GM23248 (cell line): ENCODE data around the gene THOC7. TPM values are rescaled to one million over a fixed set of nuclear protein-coding genes. Genes with fewer than 3 reads are reported as not detected.

Source experiments
- DNase-seq: peaks from one replicate; pipeline ENCODE4 v3.0.0-alpha.2; 2015
- H2AFZ ChIP-seq: fragments of 200-600 bp; sonication (generic); 2 replicates; pipeline ENCODE4 v1.6.1; 2016; ENCODE audit warnings: antibody characterized with exemption
- H3F3A ChIP-seq: fragments of 200-600 bp; sonication (generic); 2 replicates; pipeline ENCODE4 v1.6.1; 2016; ENCODE audit warnings: mild to moderate bottlenecking, antibody characterized with exemption, mixed run types; ENCODE audit not compliant: insufficient read depth
- H3K27ac ChIP-seq: fragments of 200-600 bp; sonication (generic); 2 replicates; pipeline ENCODE4 v1.5.1; 2016; ENCODE audit warnings: mild to moderate bottlenecking
- H3K27me3 ChIP-seq: fragments of 200-600 bp; sonication (generic); replicated peaks from 2 replicates; pipeline ENCODE4 v1.6.1; 2016; ENCODE audit warnings: mild to moderate bottlenecking; ENCODE audit not compliant: insufficient read depth
- H3K36me3 ChIP-seq: fragments of 200-600 bp; sonication (generic); 2 replicates; pipeline ENCODE4 v1.6.1; 2016; ENCODE audit warnings: low read depth, mild to moderate bottlenecking
- H3K4me1 ChIP-seq: fragments of 200-600 bp; sonication (generic); 2 replicates; pipeline ENCODE4 v1.6.1; 2016; ENCODE audit warnings: mild to moderate bottlenecking; ENCODE audit not compliant: insufficient read depth
- H3K4me2 ChIP-seq: fragments of 200-600 bp; sonication (generic); one replicate; pipeline ENCODE4 v1.6.1; 2016; ENCODE audit warnings: mild to moderate bottlenecking; ENCODE audit not compliant: unreplicated experiment
- H3K4me3 ChIP-seq: fragments of 200-600 bp; sonication (generic); 2 replicates; pipeline ENCODE4 v1.5.1; 2016; ENCODE audit warnings: mild to moderate bottlenecking
- H3K79me2 ChIP-seq: fragments of 200-600 bp; sonication (generic); 2 replicates; pipeline ENCODE4 v1.6.1; 2016; ENCODE audit warnings: mild to moderate bottlenecking; ENCODE audit not compliant: insufficient read depth
- H3K9ac ChIP-seq: fragments of 200-600 bp; sonication (generic); 2 replicates; pipeline ENCODE4 v1.6.1; 2016; ENCODE audit warnings: mild to moderate bottlenecking
- H3K9me2 ChIP-seq: fragments of 200-600 bp; sonication (generic); 2 replicates; pipeline ENCODE4 v1.6.1; 2016; ENCODE audit warnings: mixed run types, mild to moderate bottlenecking, moderate library complexity; ENCODE audit not compliant: insufficient read depth
- H3K9me3 ChIP-seq: fragments of 200-600 bp; sonication (generic); one replicate; pipeline ENCODE4 v1.6.1; 2017; ENCODE audit warnings: low read depth
- H4K20me1 ChIP-seq: fragments of 200-600 bp; sonication (generic); 2 replicates; pipeline ENCODE4 v1.6.0; 2016; ENCODE audit not compliant: insufficient read depth
- EZH2 ChIP-seq: fragments of 200-600 bp; sonication (generic); IDR thresholded peaks from 2 replicates; pipeline ENCODE4 v1.6.1; 2018; ENCODE audit warnings: antibody characterized with exemption, mild to moderate bottlenecking; ENCODE audit not compliant: insufficient read depth, poor library complexity, severe bottlenecking
- EZH2phosphoT487 ChIP-seq: fragments of 200-600 bp; sonication (generic); IDR thresholded peaks from 2 replicates; pipeline ENCODE4 v1.6.1; 2018; ENCODE audit warnings: antibody characterized with exemption, moderate library complexity, mild to moderate bottlenecking, low read depth; ENCODE audit not compliant: insufficient read depth
- WGBS, 2 experiments: methylation state at CpG; one replicate each; pipeline ENCODE4 v1.1.6; 2015 to 2017; ENCODE audit warnings: low lambda C conversion rate in 2 of 2, low coverage in 1 of 2; ENCODE audit errors: missing lambda C conversion rate in 2 of 2; 5-methylcytosine and 5-hydroxymethylcytosine counted together
- in situ Hi-C: fragments of 300-500 bp; cut with MboI; formaldehyde crosslinking; loops from 2 replicates; pipeline ENCODE4 v1.15.0; 2020
- polyA plus RNA-seq: library from polyadenylated mRNA; unstranded; fragments of >200 nt; fragmentation: Nextera tagmentation; extraction: Ambion mirVana; gene quantifications from 2 replicates; pipeline ENCODE4 v1.2.1, GENCODE V29; 2016
- total RNA-seq: library from RNA; depleted of rRNA; stranded (reverse); fragments of >200 nt; shearing (Covaris generic); gene quantifications from 2 replicates; pipeline ENCODE4 v1.2.3, GENCODE V29; 2014

THOC7 gene
- total and polyA plus RNA-seq, 2 experiments from 2014 or later, result 54.8 to 103 TPM

DNA sequence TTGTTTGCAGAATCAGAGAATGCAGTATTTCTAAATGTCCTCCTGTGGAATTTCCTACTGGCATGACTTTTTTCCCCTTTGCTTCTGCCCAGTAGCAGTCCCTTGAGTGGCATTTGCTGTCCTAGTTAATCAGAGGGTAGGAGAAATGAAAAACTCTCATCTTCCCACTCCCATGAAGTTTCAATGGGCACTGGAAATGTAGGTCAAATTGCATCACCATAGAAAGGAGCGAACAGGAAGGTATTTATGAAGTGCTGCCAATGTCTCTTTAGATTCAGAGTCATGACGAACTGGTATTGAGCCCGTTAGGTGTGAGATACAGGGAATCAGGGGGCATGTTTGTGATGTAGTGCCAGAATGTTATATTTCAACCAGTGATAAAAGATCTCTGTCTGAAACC, 23.3 kb upstream of the THOC7 start:
- no peak overlapping the region for H3K9ac ChIP-seq
- H2AFZ ChIP-seq, result no peak overlapping the region
- TF ChIP-seq EZH2phosphoT487 (no peak), EZH2 (no peak)
- WGBS, 2 experiments, result 78 to 80% methylated on average over 3 of the region's 3 CpGs
- no peak overlapping the region for H3K27ac ChIP-seq
- H3K4me3 ChIP-seq, result no peak overlapping the region
- no peaks in the 10 kb centered on the region for H3K9me2 ChIP-seq
- peaks cover 7% of the 10 kb centered on the region for H4K20me1 ChIP-seq
- H3K27me3 ChIP-seq, result no peaks in the 10 kb centered on the region
- no peak for DNase-seq
- peaks cover 95% of the 10 kb centered on the region for H3K79me2 ChIP-seq
- no peak overlapping the region for H3K4me2 ChIP-seq
- in situ Hi-C loops, result no loop called here
- H3K4me1 ChIP-seq, result 0 out of 2 replicates have a peak, but pooled peaks cover 5% of the 10 kb centered on the region
- H3F3A ChIP-seq, result no peaks in the 10 kb centered on the region
- H3K36me3 ChIP-seq, result no peaks in the 10 kb centered on the region
- no peaks in the 10 kb centered on the region for H3K9me3 ChIP-seq

DNA sequence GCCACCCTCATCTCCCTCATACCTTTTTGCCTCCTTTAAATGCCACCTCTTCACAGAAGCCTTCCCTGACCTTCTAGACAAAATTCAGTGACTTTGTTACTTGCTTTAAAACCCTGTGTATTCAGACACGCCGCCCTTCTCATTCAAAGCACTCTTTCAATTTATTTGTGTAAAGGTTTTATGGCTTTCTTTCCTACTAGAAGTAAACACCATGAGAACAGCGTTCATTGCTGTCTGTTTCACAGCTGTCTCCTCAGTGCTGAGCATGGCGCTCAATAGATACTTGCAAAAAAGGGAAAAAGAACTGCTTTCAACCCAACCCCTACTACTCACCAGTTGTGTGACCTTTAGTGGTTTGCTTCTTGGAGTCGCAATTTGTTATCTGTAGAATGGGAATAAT, 17.0 kb upstream of the THOC7 start:
- 76 to 78% methylated on average over 5 of the region's 5 CpGs for WGBS, 2 experiments
- in situ Hi-C loops, result no loop called here

DNA sequence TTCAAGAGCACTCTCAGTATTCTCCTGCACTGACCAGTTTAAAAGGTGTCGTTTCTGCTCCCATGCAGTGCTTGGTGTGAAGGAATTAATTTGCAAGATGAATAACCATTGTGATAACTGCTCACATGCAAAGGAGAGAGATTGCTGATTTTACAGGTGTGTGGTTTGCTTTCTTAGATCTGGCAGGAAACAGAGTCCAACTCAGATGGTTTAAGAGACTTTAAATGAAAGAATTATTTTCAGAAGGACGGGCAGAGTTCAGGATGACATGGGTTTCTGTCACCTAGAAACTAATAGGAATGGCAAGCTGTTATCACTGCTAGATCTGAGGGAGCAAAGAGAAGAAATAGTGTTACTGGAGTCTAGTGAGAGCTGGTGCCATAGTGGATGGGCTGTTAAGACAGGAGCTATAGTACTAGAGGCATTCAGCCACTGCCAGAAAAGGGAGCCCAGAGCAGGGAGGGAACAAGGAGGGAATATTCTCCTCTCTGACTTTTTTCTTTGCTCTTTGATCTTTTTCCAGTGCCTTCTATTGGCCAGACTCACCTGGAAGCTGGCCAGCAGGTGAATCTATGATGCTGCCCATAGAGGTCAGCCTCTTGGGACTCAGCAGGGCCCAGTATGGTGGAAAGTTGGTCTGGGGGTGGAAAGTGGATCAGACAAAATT, 14.9 kb upstream of the THOC7 start:
- Histone ChIP-seq H4K20me1 (peaks cover 35% of the 10 kb centered on the region), H3K9me3 (no peaks in the 10 kb centered on the region), H3K4me1 (peaks cover 15% of the 10 kb centered on the region), H3K79me2 (peaks cover 100% of the 10 kb centered on the region), H3F3A (peaks cover 4% of the 10 kb centered on the region; the same call in 1 of the 2 replicates), H3K27me3 (no peaks in the 10 kb centered on the region), H3K4me3 (no peak overlapping the region), H3K27ac (no peak overlapping the region), H2AFZ (no peak overlapping the region), H3K9ac (no peak overlapping the region), H3K4me2 (peak overlapping the region; percentile 18), H3K36me3 (no peaks in the 10 kb centered on the region), H3K9me2 (no peaks in the 10 kb centered on the region)
- in situ Hi-C loops, result no loop called here
- TF ChIP-seq EZH2 (no peak), EZH2phosphoT487 (no peak)
- no peak for DNase-seq
- 75 to 80% methylated on average over 2 of the region's 2 CpGs for WGBS, 2 experiments

More for the DNA sequence above, 17.0 kb upstream of the THOC7 start:
- H3K9me2 ChIP-seq, result no peaks in the 10 kb centered on the region
- H3K27me3 ChIP-seq, result no peaks in the 10 kb centered on the region
- peaks cover 98% of the 10 kb centered on the region for H3K79me2 ChIP-seq
- peaks cover 15% of the 10 kb centered on the region for H3K4me1 ChIP-seq
- TF ChIP-seq EZH2 (no peak), EZH2phosphoT487 (no peak)
- H4K20me1 ChIP-seq, result peaks cover 35% of the 10 kb centered on the region
- no peak overlapping the region for H3K27ac ChIP-seq
- H3K36me3 ChIP-seq, result no peaks in the 10 kb centered on the region
- no peak overlapping the region for H3K9ac ChIP-seq
- no peak overlapping the region for H3K4me2 ChIP-seq
- H3K4me3 ChIP-seq, result no peak overlapping the region
- H2AFZ ChIP-seq, result no peak overlapping the region
- no peaks in the 10 kb centered on the region for H3K9me3 ChIP-seq
- DNase-seq, result no peak
- H3F3A ChIP-seq, result peaks cover 4% of the 10 kb centered on the region; the same call in 1 of the 2 replicates

DNA sequence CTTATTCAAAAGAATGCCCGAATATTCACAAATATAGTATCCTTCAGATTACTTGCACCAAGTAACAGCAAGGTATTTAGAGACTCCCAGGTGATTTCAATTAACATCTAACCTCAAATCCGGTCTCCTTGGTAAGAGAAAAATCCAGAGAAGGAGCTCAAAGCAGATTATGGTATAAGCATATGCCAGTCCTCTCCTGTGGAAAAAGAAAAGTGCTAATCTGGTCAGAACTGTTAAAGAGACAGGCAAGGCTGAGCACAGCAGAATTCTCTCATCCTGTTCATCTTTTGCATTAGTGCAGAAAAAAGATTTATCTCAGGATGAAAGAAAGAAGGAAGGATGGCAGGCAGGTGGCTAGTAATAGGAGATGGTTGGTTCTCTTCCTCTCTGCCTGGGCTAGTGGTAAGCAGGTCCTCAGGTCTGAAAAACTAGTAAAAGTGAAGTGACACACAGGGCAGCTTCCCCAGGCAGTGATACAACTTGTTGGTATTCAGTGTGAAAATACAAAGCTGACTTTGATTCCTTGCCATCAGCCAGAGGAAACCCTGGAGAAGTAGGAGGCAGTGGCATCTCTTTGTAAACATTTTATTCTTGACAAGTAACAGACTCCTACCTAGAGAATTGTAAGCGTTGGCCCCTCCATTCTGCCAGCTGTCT, 14.3 kb upstream of the THOC7 start:
- no peak overlapping the region for H3K9ac ChIP-seq
- WGBS, 2 experiments, result 82 to 92% methylated on average over 3 of the region's 3 CpGs
- H2AFZ ChIP-seq, result no peak overlapping the region
- no peaks in the 10 kb centered on the region for H3K27me3 ChIP-seq
- in situ Hi-C loops, result no loop called here
- H3K4me3 ChIP-seq, result no peak overlapping the region
- H3K79me2 ChIP-seq, result peaks cover 100% of the 10 kb centered on the region
- H3K4me2 ChIP-seq, result no peak overlapping the region
- TF ChIP-seq EZH2phosphoT487 (no peak), EZH2 (no peak)
- H4K20me1 ChIP-seq, result peaks cover 35% of the 10 kb centered on the region
- H3K4me1 ChIP-seq, result peaks cover 16% of the 10 kb centered on the region
- no peaks in the 10 kb centered on the region for H3K9me3 ChIP-seq
- H3K27ac ChIP-seq, result no peak overlapping the region
- no peaks in the 10 kb centered on the region for H3K9me2 ChIP-seq
- DNase-seq, result peak; percentile 74
- H3F3A ChIP-seq, result peaks cover 9% of the 10 kb centered on the region; the same call in 1 of the 2 replicates
- H3K36me3 ChIP-seq, result no peaks in the 10 kb centered on the region
